Activated CD4-positive, CD25-positive, alpha-beta regulatory T cell treated with anti-CD3 and anti-CD28 coated beads, Interleukin-2, amount 50 U/mL, for 16 hours (primary cell): ENCODE data around the gene MED9.

ENCODE experiments used
- DNase-seq: peaks from one replicate; pipeline ENCODE4 v3.0.0-alpha.2; 2020; ENCODE audit warnings: low read depth, low spot score

Gene MED9

DNA sequence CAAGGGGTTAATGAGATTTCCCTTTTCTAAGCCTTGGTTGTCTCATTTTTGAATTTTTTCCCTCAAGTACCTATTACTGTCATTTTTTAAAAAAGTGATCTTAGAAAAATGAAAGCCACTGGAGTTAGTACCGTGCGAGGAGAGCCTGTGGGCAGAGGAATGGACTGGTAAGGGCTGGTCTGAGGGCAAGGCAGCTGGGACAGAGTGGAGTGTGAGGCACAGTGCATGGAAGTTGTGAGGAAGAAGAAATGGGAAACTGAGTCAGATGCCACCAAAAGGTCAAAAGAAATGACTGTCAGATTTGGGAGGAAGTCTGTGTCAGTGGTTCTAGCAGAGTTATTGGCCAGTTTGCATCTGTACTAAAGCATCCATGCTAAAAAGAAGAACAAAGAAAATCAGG is 11.2 kb downstream of the MED9 start:
- no peak for DNase-seq

DNA sequence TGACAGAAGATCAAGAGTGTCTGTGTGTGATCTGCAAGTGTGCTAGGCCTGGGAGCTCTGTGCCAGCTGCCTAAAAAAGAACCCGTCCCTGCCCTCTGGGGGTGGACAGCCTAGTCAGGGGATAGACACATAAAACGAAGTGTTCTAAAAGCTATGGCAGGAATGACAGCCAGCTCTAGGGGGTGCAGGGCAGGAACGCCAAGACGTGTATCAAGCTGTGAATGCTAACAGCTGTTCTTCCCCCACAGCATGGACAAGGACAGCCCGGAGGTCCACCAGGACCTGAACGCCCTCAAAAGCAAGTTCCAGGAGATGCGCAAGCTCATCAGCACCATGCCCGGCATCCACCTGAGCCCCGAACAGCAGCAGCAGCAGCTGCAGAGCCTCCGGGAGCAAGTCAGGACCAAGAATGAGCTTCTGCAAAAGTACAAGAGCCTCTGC is 14.3 kb downstream of the MED9 start:
- no peak for DNase-seq

DNA sequence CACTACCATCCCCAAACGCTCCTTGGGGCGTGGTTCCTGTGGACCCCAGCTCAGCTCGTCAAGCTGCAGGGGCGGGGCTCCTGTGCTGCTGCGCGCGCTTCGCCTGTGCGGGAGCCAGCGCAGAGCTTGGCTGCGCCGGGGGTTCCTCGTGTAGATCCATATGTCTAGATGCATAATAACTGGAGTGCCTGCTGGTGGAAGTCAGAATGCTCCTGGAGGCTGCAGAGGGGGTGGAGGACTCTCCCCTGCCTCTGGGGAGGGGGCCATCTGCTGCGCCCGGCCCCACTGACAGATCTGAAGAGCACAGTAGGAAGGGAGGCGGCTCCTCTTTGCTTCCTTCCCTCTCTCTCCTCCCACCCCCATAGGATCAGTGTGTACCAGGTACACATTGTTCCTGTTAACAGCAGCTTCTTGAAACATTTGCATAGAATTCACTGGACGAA is 14.8 kb downstream of the MED9 start:
- no peak for DNase-seq

DNA sequence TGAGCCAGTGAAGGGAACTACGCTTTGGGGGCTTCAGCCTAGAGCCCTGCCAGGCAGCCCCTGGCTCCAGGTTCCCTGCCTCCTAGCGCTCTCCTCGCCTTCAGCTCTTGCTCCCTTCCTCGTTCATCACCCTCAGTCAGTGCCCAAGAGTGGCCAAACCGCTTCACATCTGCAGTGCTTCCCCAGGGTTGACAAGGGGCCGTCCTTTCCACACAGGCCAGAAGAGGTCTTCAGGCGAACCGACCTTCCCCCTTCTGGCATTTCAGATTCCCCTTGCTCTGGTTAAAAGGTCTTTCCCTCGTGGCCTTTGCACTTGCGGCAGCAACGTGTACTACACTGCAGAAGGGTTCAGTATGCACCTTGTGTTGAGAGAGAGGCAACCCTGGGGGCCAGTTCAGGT is 15.3 kb downstream of the MED9 start:
- DNase-seq = no peak

DNA sequence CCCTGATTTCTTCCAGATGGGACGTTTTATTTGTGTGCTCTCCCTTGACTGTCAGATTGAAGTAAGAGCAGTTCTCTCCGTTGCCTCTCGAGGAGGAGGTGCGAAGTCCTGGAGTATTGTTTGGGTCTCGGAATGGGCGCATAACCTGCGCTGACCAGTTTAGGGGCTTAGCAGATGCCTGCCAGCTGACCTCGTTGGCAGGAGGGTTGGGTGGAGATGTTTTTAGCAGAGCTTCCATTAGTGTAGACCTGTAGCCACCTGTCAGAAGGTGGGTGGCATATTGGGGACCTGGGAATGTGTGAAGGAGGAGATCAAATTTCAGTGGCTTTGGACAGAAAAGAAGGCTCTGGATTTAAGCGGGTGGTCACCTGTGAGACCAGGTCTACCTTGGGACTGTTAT is 15.8 kb downstream of the MED9 start:
- no peak for DNase-seq

DNA sequence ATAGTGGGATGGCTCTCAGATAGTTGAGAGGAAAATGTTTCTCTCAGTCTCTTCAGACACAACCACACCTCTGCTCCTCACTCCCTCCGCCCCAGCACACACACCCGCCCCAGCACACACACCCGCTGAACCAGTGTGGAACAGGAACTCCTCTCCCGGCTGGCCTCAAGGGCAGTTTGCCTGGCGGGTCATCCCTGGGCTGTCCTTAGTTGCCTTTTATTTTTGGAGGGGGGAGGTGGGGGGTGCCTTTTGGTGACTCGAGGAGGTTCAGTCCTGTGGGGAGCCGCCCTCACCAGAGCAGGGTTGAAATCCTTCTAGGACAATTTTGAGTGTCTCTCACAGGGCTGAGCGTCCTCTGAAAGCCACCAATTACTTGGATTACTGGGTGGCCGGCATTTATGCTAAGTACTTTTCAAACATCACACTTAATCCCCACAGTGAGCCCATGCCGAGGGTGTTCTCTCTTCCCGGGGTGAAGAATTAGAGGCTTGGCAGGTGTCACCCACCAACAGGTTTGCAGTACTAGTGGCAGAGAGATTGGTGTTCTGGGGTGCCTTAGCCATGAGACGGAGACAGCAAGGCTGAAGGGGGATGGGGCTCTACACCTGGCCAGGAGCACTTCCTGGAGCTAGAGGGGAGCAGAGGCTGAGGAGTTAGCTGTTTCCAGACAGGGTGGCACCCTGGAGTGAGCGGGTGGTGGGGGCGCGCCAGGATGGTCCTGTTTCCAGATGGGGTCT is 16.6 kb downstream of the MED9 start:
- no peak for DNase-seq

DNA sequence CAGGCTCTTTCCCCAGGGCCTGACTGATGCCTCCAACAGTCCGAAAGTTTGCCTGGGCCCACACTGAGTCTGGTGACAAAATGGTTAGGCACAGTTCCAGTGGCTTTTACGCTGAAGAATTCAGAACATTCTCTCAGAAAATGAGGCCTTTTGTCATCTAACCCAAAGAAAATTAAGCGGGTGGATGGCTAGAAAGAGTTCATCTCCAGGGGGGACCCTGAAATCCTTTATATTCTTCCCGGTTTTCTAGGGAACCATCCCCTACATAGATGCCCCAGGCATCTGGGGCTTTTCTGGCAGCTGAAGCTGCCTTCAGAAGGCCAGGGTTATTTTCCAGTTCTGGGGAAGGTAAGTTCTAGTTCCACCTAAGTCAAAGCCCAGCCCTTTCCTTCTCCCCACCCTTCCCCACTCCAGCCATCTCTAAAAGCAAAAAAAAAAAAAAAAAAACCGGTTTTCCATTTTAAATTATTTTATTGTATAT is 17.2 kb downstream of the MED9 start:
- no peak for DNase-seq

DNA sequence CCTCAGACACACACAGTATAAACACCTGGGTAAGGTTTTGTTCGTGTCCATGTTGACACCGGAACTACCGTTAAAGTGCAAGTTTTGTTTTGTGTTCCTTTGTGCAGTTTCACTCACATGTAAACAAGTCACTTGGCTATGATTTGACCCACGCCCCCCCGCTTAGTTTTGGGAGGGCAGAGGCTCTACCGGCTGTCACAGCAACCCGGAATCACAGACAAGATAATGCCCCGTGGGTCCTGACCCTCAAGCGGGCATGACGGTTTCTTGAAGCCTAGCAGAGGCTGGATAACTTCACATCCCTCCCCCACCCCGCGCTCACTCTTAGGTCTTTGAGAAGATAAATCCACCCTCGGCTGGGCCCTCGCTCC is 17.7 kb downstream of the MED9 start:
- DNase-seq = no peak

DNA sequence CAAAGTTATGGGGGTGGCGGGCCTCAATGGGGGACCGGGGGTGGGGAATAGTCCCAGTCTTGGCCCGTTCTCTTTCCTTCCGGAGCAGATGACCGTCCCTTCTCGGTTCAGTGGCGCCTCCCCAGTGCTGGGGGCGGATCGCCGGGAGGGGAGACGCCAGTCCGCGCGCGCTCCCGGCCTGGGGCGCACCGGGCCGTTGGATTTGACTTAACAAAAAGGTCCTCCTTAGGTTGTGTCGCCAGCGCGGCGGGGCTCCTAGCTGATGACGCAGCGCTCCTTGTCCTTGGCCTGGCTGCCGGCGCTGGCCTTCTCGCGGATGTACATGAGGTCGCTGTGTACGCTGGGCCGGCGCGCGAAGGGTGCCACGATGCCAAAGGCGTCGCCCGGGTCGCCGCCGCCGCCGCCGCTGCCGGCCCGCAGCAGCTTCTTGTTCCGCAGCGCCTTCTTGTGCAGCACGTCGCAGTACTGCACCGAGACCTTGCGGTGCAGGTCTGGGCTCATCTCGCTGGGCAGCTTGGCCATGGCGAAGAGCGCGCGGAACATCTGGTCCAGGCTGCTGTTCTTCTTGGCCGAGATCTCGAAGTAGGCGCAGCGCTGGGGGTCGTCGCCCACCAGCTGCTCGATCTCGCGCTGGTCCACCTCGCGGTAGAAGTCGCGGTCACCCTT is 18.2 kb downstream of the MED9 start:
- no peak for DNase-seq

DNA sequence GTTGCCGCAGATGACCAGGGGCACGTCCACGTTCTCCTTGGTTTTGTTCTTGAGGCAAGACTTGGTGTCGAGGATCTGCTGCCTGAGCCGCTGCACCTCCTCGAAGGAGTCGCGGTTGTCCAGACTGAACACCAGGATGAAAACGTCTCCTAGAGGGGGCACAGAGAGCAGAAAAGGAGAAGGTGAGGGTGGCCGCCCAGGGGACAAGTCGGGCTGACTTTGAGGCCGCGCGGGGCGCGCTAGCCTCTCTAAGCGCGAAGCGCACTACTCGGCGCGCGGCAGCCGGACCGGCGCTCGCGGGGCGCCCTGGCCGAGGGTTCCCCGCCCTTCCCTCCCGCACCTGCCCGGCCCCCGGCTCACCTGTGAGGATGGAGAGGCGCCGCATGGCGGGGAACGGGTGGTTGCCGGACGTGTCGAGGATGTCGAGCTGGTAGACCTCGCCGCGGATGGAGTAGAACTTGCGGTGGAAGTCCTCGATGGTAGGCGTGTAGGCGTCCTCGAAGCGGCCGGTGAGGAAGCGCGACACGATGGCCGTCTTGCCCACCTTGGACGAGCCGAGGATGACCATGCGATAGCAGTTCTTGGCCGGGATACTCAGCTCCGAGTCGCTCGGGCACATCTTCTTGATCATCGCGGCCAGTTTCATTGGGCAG is 18.9 kb downstream of the MED9 start:
- no peak for DNase-seq

DNA sequence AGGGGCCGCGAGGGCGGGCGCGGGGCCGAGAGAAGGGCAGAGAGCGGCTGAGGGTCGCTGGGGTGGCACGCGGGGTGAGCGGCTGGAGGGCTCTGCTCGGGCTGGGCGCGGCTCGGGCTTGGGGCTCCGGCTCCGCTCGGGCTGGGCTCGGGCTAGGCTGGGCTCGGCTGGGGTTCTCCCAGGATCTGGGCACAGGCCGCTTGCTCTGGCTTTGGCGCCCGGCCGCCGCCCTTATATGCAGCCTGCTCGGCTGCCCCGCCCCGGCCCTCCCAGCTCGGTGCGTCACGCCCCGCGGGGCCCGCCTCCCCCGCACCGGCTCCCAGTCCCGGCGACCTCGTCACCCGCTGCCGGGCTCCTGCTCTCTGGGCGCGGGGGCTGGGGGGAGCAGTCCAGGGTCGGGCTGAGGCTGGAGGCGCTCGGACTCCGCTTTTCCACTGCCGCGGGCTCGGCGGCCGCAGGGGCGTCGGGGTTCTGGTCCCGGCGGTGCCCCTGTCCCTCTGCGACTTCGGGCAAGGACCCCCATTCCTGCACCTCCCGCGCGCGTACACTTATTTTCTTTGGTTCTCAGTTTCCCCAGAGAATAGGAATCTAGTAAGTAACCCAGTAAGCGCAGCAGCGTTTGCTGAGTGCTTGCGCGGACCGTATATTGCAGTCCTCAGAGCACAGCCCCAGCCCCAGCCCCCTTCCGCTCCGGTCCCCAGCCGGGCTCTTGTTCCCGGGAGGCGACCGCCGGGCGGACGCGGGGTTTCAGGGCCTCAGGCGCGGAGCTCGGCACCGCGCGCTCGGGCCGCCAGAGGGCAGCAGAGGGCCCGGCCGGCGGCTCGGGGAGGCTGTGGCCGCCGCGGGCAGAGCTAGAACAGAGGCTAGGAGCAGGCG is 19.6 kb downstream of the MED9 start, which contains the start of gene RASD1:
RASD1 (minus strand) TSS at position 207 of the 876 bp plus-strand sequence. CDS start 214 bp downstream, outside the sequence.
- peak; percentile 48 for DNase-seq

DNA sequence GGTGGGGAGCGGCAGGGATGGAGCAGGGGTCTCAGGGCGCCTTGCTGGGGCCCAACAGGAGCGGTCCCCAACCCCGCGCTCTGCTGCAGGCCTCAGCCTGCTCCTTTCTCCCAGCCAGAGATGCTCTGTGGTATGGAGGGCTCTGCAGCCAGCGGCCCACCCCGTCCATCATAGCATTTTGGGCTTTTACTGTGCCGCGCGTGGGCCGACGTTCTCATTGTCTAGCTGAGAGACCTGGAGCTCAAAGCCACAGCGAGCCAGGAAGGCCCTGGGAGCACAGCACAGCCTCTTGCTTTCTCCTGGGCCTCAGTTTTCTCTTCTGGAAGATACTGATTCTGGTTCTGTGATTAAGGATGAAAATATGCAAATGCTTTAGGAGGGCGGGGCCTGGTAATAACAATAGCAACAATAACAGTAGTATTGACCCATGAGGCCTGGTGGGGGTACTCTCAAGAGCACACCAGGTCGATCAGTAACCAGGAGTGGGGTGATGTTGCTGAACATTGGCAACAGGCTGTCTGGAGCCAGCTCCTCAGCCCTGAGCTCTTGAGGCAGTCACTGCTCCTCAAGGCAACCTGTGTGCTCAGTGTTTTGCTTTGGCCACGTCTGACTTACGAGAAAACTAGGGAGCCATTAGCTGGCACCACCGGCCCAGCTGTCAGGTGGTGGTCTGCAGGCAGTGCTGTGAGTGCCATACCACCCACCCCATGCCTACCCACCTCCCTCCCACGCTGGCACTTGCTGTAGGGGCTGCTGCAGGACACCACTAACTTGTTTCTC is 20.5 kb downstream of the MED9 start:
- DNase-seq = no peak

DNA sequence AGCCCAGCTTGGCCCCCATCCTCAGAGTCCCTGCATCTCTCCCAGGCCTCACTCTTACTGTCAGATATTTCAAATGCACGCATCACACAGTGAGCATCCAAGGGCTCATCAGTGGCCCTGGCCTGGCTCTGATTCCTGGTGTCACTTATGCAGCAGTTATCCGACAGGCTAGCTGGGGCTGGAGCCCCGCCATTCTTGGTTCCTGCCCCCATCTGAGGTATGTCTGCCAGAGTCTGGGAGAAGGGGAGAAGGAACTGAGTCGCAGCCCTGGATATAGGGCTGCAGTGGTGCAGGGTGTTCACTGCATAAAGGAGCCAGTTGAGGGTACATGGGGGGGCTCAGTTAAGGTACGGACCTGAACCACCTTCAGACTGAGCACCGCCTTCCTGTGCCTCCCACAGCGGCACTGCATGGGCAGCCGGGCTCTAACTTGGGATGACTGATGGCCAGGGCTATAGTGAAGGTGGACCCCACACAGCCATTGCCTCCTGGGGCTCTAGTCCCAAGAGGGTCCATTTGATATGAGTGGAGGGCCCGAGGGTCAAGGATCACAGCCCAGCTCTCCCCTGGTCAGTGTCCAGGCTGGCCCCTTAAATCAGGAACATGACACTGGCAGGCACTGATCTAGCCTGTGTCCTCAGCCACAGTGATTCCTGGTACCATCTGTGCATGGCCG is 21.2 kb downstream of the MED9 start:
- no peak for DNase-seq

DNA sequence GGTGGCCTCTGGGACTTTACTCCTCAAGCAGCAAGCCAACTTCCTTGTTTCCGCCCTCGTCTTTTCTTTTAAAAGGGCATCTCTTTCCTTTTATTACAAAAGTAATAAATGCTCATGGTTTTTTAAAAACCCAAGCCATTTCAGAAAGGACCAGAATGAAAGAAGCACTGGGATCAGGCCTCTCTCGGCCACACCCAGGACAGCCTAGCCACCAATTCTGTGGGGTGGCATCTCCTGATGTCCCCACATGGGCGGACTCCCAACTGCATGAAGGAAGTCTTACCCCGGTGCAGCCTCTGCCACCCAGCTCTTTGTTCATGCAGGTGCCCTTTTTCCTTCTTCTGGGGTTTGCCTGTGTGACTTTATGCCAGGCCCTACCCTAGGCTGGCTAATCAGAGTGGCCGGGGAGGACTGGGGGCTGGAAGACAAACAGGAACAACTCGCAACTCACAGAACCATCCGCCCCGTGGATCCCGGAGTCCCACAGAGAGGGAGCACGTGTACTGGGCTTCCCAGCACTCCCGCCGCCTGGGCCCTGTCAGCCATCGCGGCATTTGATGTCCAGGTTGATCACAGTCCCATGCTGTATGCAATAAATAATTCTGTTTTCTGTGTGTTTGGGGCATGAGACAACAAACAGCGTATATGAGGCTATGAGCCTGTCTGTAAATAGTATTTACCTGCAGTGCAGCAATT is 22.0 kb downstream of the MED9 start:
- DNase-seq = no peak

DNA sequence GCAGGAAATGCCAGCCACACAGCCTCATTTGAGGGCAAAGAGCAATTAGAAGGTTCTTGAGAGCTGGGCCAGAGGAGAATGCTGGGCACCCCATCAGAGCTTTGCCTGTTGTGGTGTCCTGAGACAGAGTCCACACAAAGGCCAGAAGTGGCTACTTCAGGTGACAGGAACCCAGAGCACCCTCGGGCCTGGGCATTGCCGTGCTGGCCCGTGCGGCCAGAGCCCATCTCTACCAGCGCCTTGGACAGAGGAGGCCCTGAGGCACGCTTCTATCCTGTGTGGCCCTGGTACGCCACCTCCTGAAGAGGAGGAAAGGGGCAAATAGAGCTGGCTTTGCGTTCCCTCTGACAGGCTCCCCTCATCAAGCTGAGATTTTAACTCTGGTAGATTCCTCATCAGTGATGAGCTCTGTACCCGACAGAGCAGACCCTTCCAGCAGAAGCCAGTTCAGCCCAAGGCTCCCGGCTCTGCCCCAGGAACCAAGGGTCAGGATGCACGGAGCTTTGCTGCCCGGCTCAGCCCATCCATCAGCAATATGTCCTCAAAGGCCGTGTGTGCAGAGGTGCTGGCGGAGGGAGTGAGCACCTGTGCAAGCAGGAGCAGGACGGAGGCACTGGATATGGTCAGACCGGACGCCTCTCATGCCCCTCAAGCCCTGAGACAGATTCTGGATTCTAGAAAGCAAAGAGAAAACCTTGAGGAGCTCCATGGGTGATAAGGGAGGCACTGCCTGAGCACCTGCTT is 22.8 kb downstream of the MED9 start:
- no peak for DNase-seq

DNA sequence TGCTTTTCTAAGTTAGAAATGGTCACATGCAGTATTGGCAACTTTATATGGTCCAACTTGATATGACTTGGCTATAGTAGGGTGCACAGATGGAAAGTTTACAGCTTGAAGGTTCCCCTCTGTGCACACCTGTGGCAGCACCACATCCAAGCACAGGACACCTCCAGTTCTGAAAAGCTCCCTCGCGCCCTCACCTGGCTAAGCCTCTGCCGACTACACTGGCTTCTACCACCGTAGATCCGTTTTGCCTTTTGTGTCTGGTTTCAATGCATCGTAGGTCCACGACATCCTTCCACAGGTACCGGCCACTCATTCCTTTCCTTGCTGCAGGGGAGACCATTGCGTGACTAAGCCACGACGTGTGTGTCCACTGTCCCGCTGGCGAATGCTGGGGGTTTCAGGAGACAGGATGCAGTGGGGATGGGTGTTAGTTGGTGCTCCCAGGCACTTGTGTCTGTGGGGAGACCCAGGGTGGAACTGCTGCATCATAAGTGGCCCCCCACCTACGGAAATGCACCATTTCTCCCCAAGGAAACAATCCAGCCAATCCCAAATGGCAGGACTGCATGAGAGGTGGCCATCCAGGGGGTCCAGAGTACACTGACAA is 24.3 kb downstream of the MED9 start:
- no peak for DNase-seq

DNA sequence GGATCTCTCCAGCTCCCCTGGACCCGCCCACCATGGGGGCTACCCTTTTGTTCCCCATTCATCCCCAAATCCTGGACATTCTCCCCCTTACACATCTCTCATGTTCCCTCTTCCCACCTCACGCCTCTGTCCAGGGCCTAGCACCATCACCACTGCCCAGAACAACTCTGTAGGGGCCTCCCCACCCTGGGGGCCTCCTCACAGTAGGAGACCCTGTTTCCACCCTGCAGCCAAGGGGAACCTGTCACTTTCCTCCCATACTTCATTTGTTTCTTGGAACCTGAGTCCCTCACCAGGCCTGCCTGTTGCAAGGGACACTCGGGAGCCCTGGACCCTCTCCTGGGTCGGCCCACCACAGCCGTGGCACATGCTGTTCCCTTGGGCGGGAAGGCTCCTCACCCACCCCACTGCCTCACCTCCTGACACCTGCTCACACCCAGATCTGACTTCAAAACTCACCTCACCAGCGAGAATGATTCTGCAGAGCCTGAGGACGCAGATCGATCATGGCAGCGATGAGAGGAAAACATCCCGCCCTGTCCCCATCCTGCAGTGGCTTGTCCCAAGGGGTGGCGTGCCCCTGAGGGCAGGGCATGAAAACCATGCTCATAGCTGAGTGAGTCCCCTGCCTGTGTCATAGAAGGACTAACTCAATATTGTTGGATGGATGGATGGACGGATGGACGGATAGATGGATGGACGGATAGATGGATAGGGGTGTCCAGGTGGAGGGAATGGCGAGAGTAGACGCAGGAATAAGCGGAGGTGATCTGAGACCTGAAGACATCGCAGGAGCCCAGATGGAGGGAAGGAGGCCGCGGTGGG is 26.2 kb downstream of the MED9 start:
- no peak for DNase-seq
